ENCODE measurements around the gene TRIM13. TPM values are rescaled to one million over a fixed set of nuclear protein-coding genes. Genes with fewer than 3 reads are reported as not detected.

TRIM13 gene
- total RNA-seq, 1 donor from 2014 or later: 49.1 TPM

GRCh38 chr13:50025436-50025835 is 28.6 kb downstream of the TRIM13 start:
- Mint-ChIP-seq H3K36me3 (ENCODE audit: insufficient read depth) (peaks cover 4% of the 10 kb centered on the region), H3K27me3 (no peaks in the 10 kb centered on the region), H3K9me3 (ENCODE audit: low read depth) (no peaks in the 10 kb centered on the region), H3K4me3 (ENCODE audit: low read depth) (no peak overlapping the region), H3K27ac (no peak overlapping the region), H3K4me1 (ENCODE audit: low read depth) (no peaks in the 10 kb centered on the region)
- TF ChIP-seq CTCF (IDR thresholded peaks at IDR 0.05; ENCODE audit: unreplicated experiment): no peak
- no peak for DNase-seq (ENCODE audit: low spot score, unreplicated experiment)

GRCh38 chr13:50026788-50027473 is 30.1 kb downstream of the TRIM13 start:
- H3K4me1 Mint-ChIP-seq (ENCODE audit: low read depth): no peaks in the 10 kb centered on the region
- no peak overlapping the region for H3K4me3 Mint-ChIP-seq (ENCODE audit: low read depth)
- no peak overlapping the region for H3K27ac Mint-ChIP-seq
- peaks cover 2% of the 10 kb centered on the region for H3K36me3 Mint-ChIP-seq (ENCODE audit: insufficient read depth)
- DNase-seq (ENCODE audit: low spot score, unreplicated experiment): no peak
- H3K9me3 Mint-ChIP-seq (ENCODE audit: low read depth): no peaks in the 10 kb centered on the region
- H3K27me3 Mint-ChIP-seq: no peaks in the 10 kb centered on the region
- no peak for TF ChIP-seq CTCF (IDR thresholded peaks at IDR 0.05; ENCODE audit: unreplicated experiment)

- DNase-seq (ENCODE audit: low spot score, unreplicated experiment): no peak
- Mint-ChIP-seq H3K36me3 (ENCODE audit: insufficient read depth) (no peaks in the 10 kb centered on the region), H3K27me3 (no peaks in the 10 kb centered on the region), H3K4me3 (ENCODE audit: low read depth) (no peak overlapping the region), H3K9me3 (ENCODE audit: low read depth) (no peaks in the 10 kb centered on the region), H3K4me1 (ENCODE audit: low read depth) (peaks cover 1% of the 10 kb centered on the region), H3K27ac (no peak overlapping the region)
- no peak for TF ChIP-seq CTCF (IDR thresholded peaks at IDR 0.05; ENCODE audit: unreplicated experiment)
These were observed 33.5 kb downstream of the TRIM13 start for GRCh38 chr13:50030315-50030714.

GRCh38 chr13:50033725-50034124 is 36.9 kb downstream of the TRIM13 start:
- TF ChIP-seq CTCF (IDR thresholded peaks at IDR 0.05; ENCODE audit: unreplicated experiment): no peak
- peaks cover 1% of the 10 kb centered on the region for H3K4me1 Mint-ChIP-seq (ENCODE audit: low read depth)

GRCh38 chr13:50037788-50038187 is 40.9 kb downstream of the TRIM13 start:
- Mint-ChIP-seq H3K36me3 (ENCODE audit: insufficient read depth) (peaks cover 2% of the 10 kb centered on the region), H3K9me3 (ENCODE audit: low read depth) (no peaks in the 10 kb centered on the region), H3K27me3 (no peaks in the 10 kb centered on the region), H3K4me1 (ENCODE audit: low read depth) (peaks cover 1% of the 10 kb centered on the region), H3K27ac (no peak overlapping the region), H3K4me3 (ENCODE audit: low read depth) (no peak overlapping the region)
- DNase-seq (ENCODE audit: low spot score, unreplicated experiment): no peak
- TF ChIP-seq CTCF (IDR thresholded peaks at IDR 0.05; ENCODE audit: unreplicated experiment): no peak

More at GRCh38 chr13:50033725-50034124, 36.9 kb downstream of the TRIM13 start:
- H3K4me3 Mint-ChIP-seq (ENCODE audit: low read depth): no peak overlapping the region
- DNase-seq (ENCODE audit: low spot score, unreplicated experiment): no peak
- H3K27ac Mint-ChIP-seq: no peak overlapping the region
- H3K27me3 Mint-ChIP-seq: no peaks in the 10 kb centered on the region
- no peaks in the 10 kb centered on the region for H3K9me3 Mint-ChIP-seq (ENCODE audit: low read depth)
- no peaks in the 10 kb centered on the region for H3K36me3 Mint-ChIP-seq (ENCODE audit: insufficient read depth)
